ENCODE results near the gene KCNQ1. TPM values are rescaled to one million over a fixed set of nuclear protein-coding genes. Genes with fewer than 3 reads are reported as not detected.

KCNQ1 gene
- total and polyA plus RNA-seq, 2 donors (not counting 1 experiment from before 2014, with no cell fraction given) = 21.5 to 28.8 TPM

DNA sequence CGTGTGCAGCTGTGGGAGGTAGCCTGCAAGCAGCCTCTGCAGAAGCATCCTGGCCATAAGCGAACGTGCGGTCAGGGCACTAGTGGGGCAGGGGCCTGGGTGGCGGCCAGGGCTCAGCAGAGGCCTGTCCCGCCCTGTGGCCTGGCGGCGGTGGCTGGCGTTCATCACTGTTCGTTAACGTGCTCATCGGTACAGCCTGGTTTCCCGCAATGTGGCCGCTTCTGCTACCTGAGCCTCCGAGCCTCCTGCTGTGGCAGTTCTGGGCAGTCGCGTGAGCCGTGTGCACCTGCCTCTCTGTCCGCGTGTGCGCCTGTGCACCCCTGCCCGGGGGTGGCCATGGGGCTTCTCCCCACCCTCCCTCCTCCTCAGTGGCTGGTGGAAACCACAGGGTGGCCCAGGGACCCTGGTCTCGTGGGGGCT is 137.1 kb downstream of the KCNQ1 start:
- Histone ChIP-seq H3K36me3 (replicated peaks in 1 of 2; ENCODE audit: control extremely low read depth in 1 of 2, control insufficient read depth in 1 of 2, extremely low read depth in 1 of 2, insufficient read depth in 2 of 2, low read length in 1 of 2) (peaks cover 0 to 10% of the 10 kb centered on the region in 2 experiments), H3K9ac (ENCODE audit: low read length) (no peak overlapping the region), H3K4me1 (ENCODE audit: control insufficient read depth in 2 of 2, insufficient read depth in 2 of 2, low read length in 2 of 2) (no peaks in the 10 kb centered on the region), H3K27me3 (replicated peaks in 1 of 4; ENCODE audit: control extremely low read depth in 1 of 4, control insufficient read depth in 3 of 4, insufficient read depth in 4 of 4, low read length in 3 of 4) (no peaks in the 10 kb centered on the region), H2AFZ (ENCODE audit: insufficient read depth, low read depth, low read length, poor library complexity, severe bottlenecking) (no peak overlapping the region), H4K20me1 (ENCODE audit: control insufficient read depth, insufficient read depth, low read length, poor library complexity, severe bottlenecking) (no peaks in the 10 kb centered on the region), H3K9me3 (ENCODE audit: control extremely low read depth in 1 of 3, control insufficient read depth in 2 of 3, insufficient read depth in 1 of 3, low read length in 2 of 3) (no peaks in the 10 kb centered on the region), H3K79me2 (ENCODE audit: control insufficient read depth, insufficient read depth, low read length) (no peaks in the 10 kb centered on the region), H3K4me2 (replicated peaks; ENCODE audit: low read depth, low read length, poor library complexity, severe bottlenecking) (no peak overlapping the region), H3K27ac (ENCODE audit: low read length in 2 of 2) (no peak overlapping the region), H3K4me3 (ENCODE audit: control extremely low read depth in 1 of 5, extremely low read depth in 1 of 5, insufficient read depth in 1 of 5, low read depth in 2 of 5, low read length in 4 of 5) (no peak overlapping the region)
- H3K9me3 Mint-ChIP-seq (ENCODE audit: insufficient read depth) = no peaks in the 10 kb centered on the region
- no peak overlapping the region for H3K4me3 Mint-ChIP-seq
- ATAC-seq (ENCODE audit: low read depth) (no peak), DNase-seq (no peak)
- ChIA-PET CTCF (no interaction called here), POLR2A (no interaction called here)
- H3K27me3 Mint-ChIP-seq = no peaks in the 10 kb centered on the region
- H3K4me1 Mint-ChIP-seq = no peaks in the 10 kb centered on the region
- intact Hi-C loops (cut with micrococcal nuclease) = no loop called here
- 93% methylated on average over 23 of the region's 23 CpGs for WGBS (ENCODE audit: insufficient coverage)
- H3K27ac Mint-ChIP-seq = no peak overlapping the region
- TF ChIP-seq EZH2 (IDR thresholded peaks at IDR 0.05; ENCODE audit: borderline replicate concordance, insufficient read depth, low read depth, low read length, poor library complexity, severe bottlenecking) (no peak), CTCF (IDR thresholded peaks at IDR 0.05) (no peak)

DNA sequence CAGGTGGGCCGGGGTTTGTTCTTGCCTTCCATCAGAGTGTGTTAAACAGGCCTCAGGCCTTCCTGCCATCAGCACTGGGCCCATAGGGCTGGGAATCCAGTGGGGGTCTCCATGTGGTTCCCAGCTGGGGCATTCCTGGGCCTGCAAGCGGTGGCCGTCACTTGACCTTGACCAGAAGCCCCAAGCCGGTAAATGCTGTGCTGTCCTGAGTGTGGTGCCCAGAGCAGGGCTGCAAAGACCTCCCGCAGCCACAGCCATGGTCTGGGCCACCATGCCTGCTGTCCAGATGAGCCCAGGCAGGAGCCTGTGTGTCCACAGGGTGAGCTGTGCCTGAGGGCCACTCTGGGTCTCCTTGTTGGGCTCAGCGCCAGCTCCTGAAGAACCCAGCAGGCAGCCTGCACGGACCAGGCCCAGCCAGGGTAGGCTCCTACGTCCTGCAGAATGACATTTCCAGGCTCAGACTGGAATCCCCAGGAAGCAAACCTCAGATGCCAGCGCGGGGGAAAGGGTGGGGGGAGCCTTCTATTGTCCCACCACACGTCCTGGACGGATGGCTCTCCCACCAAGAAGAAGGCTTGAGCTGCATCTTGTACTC is 137.6 kb downstream of the KCNQ1 start:
- Mint-ChIP-seq H3K9me3 (ENCODE audit: insufficient read depth) (no peaks in the 10 kb centered on the region), H3K4me1 (no peaks in the 10 kb centered on the region), H3K4me3 (no peak overlapping the region), H3K27ac (no peak overlapping the region), H3K27me3 (no peaks in the 10 kb centered on the region)
- ATAC-seq (ENCODE audit: low read depth) = no peak
- no peak overlapping the region for H3K9ac ChIP-seq (ENCODE audit: low read length)
- H3K79me2 ChIP-seq (ENCODE audit: control insufficient read depth, insufficient read depth, low read length) = no peaks in the 10 kb centered on the region
- ChIA-PET POLR2A (no interaction called here), CTCF (no interaction called here)
- no peak overlapping the region for H3K4me3 ChIP-seq (ENCODE audit: control extremely low read depth in 1 of 5, extremely low read depth in 1 of 5, insufficient read depth in 1 of 5, low read depth in 2 of 5, low read length in 4 of 5)
- WGBS (ENCODE audit: insufficient coverage) = 90% methylated on average over 10 of the region's 12 CpGs
- H4K20me1 ChIP-seq (ENCODE audit: control insufficient read depth, insufficient read depth, low read length, poor library complexity, severe bottlenecking) = no peaks in the 10 kb centered on the region
- no peak overlapping the region for H3K4me2 ChIP-seq (replicated peaks; ENCODE audit: low read depth, low read length, poor library complexity, severe bottlenecking)
- H3K27me3 ChIP-seq (replicated peaks in 1 of 4; ENCODE audit: control extremely low read depth in 1 of 4, control insufficient read depth in 3 of 4, insufficient read depth in 4 of 4, low read length in 3 of 4) = no peaks in the 10 kb centered on the region
- no peak for DNase-seq
- intact Hi-C loops (cut with micrococcal nuclease) = no loop called here
- H3K9me3 ChIP-seq (ENCODE audit: control extremely low read depth in 1 of 3, control insufficient read depth in 2 of 3, insufficient read depth in 1 of 3, low read length in 2 of 3) = no peaks in the 10 kb centered on the region
- no peak for TF ChIP-seq EZH2 (IDR thresholded peaks at IDR 0.05; ENCODE audit: borderline replicate concordance, insufficient read depth, low read depth, low read length, poor library complexity, severe bottlenecking)
- TF ChIP-seq CTCF (IDR thresholded peaks at IDR 0.05) = no peak
- peaks cover 0 to 7% of the 10 kb centered on the region in 2 experiments for H3K36me3 ChIP-seq (replicated peaks in 1 of 2; ENCODE audit: control extremely low read depth in 1 of 2, control insufficient read depth in 1 of 2, extremely low read depth in 1 of 2, insufficient read depth in 2 of 2, low read length in 1 of 2)
- no peaks in the 10 kb centered on the region for H3K4me1 ChIP-seq (ENCODE audit: control insufficient read depth in 2 of 2, insufficient read depth in 2 of 2, low read length in 2 of 2)
- no peak overlapping the region for H2AFZ ChIP-seq (ENCODE audit: insufficient read depth, low read depth, low read length, poor library complexity, severe bottlenecking)
- H3K27ac ChIP-seq (ENCODE audit: low read length in 2 of 2) = no peak overlapping the region

Measured in B cell (primary cell).